Pancreas (tissue), 10 donors: ENCODE results near the gene ZNF326. TPM values are rescaled to one million over a fixed set of nuclear protein-coding genes. Genes with fewer than 3 reads are reported as not detected.

Experiments used
- ATAC-seq, 4 donors: fragments of 200-7000 bp; cut with Tn5 transposase; one replicate each; pipeline versions ENCODE4 v1.8.0 to v1.9.1; 2020; ENCODE audit warnings: mild to moderate bottlenecking in 4 of 4, moderate library complexity in 4 of 4
- DNase-seq, 6 donors: peaks; one replicate each; pipeline ENCODE4 v3.0.0-alpha.2; 2020
- FAIRE-seq: peaks from 2 replicates; lab custom pipeline; 2012; peaks lifted over from hg19 to GRCh38; lab: Jason Lieb, UNC
- H3K27ac ChIP-seq, 4 donors: fragments of 200-600 bp; sonication (generic); 1 replicate in 3 of 4; 2 replicates in 1 of 4; pipeline versions ENCODE4 v1.5.0 to v1.8.0; 2020
- H3K27me3 ChIP-seq, 4 donors: fragments of 200-600 bp; one replicate each; pipeline ENCODE4 v1.8.0; 2021
- H3K36me3 ChIP-seq, 3 donors: fragments of 200-600 bp; sonication (generic) in 1 of 3; one replicate each; pipeline versions ENCODE4 v1.5.0 to v1.8.0; 2020 to 2021
- H3K4me1 ChIP-seq, 3 donors: fragments of 200-600 bp; one replicate each; pipeline ENCODE4 v1.8.0; 2021
- H3K4me3 ChIP-seq, 4 donors: fragments of 200-600 bp; sonication (generic) in 2 of 4; one replicate each; pipeline versions ENCODE4 v1.5.0 to v1.8.0; 2020 to 2021
- H3K9me3 ChIP-seq, 4 donors: fragments of 200-600 bp; one replicate each; pipeline ENCODE4 v1.8.0; 2021
- WGBS, 2 donors: extraction: QIAGEN DNeasy Blood & Tissue Kit; methylation state at CpG; one replicate each; pipeline ENCODE4 v1.1.7; 2013; 5-methylcytosine and 5-hydroxymethylcytosine counted together
- intact Hi-C, 3 donors: fragments of 100-400 bp; cut with DNase I; formaldehyde crosslinking; loops; one replicate each; pipeline versions ENCODE4 v1.11.1 to v1.14.2; 2022
- polyA plus RNA-seq, 2 donors: library from polyadenylated mRNA; stranded (reverse); fragments of 200-250 nt; gene quantifications; one replicate each; pipeline ENCODE4 v1.2.3, GENCODE V29; 2013
- total RNA-seq, 6 donors: library from RNA; stranded (reverse); fragmentation: NEBNext Ultra II Directional in 4 of 6; extraction: Animal tissue kit (Norgen Biotek cat#: 25700) in 4 of 6; gene quantifications; one replicate each; pipeline versions ENCODE4 v1.2.1 to v1.2.4, GENCODE V29; 2021 to 2023
- TF ChIP-seq, protein P1 (sequence below), 4 donors: fragments of 200-600 bp; sonication (generic) in 3 of 4; IDR thresholded peaks; one replicate each; pipeline versions ENCODE4 v1.5.0 to v1.8.0; 2021; ENCODE audit warnings: antibody characterized with exemption in 4 of 4
- donor health status: healthy with polysubstance abuse.
- donor health status: DM: no; HTN: no; CAD: no; lungs with moderate emphysema.
- donor health status: DM: no; HTN: no; CAD: no.
- donor health status: control.
- donor health status: control.
- donor health status: Bipolar disorder and iron deficiency.
- donor health status: DM: yes; HTN: yes; CAD: no.
- donor health status: DM: no; HTN: no; CAD: no.
- donor health status: DM: no; HTN: no; CAD: no.
- donor health status: DM: yes; HTN: yes; CAD: no.

ZNF326 gene
- total and polyA plus RNA-seq, 8 donors = 8.8 to 14.8 (median 10.6) TPM

DNA sequence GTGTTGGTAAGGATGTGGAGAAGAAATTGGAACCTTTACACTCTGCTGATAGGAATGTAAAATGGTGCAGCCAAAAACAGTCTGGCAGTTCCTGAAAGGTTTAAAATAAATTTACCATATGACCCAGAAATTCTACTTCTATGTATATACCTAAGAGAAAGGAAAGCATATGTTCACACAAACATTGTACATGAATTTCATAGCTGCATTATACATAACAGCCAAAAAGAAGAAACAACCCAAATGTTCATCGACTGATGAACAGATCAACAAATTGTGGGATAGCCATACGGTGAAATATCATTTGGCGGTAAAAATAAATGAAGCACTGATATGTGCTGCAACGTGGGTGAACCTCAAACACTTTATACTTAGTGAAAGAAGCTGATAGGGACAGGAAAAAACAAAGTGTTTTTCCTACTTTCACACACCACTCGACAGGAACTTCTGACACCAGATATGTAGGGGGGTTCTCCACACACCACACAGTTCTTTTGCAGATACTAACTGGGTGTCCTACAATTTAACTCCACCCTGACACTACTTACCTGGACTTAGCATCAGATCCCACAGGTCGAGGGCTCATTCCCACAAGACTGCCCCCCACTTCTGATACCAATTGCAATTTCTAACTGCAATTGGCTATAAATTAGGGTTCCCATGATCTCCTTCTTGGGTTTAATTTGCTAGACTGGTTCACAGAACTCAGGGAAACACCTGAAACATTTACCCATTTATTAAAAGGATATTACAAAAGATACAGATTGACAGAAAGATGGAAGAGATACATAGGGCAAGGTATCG lies 35.9 kb upstream of the ZNF326 start:
- FAIRE-seq (no peak), DNase-seq (no peak), ATAC-seq (no peak)
- WGBS, 2 donors = 91 to 92% methylated on average over 7 of the region's 7 CpGs
- no peaks in the 10 kb centered on the region for H3K9me3 ChIP-seq
- no peaks in the 10 kb centered on the region for H3K4me1 ChIP-seq
- H3K36me3 ChIP-seq = no peaks in the 10 kb centered on the region
- H3K27ac ChIP-seq = no peak overlapping the region
- intact Hi-C loops = no loop called here
- H3K4me3 ChIP-seq = no peak overlapping the region
- TF ChIP-seq, protein P1, sequence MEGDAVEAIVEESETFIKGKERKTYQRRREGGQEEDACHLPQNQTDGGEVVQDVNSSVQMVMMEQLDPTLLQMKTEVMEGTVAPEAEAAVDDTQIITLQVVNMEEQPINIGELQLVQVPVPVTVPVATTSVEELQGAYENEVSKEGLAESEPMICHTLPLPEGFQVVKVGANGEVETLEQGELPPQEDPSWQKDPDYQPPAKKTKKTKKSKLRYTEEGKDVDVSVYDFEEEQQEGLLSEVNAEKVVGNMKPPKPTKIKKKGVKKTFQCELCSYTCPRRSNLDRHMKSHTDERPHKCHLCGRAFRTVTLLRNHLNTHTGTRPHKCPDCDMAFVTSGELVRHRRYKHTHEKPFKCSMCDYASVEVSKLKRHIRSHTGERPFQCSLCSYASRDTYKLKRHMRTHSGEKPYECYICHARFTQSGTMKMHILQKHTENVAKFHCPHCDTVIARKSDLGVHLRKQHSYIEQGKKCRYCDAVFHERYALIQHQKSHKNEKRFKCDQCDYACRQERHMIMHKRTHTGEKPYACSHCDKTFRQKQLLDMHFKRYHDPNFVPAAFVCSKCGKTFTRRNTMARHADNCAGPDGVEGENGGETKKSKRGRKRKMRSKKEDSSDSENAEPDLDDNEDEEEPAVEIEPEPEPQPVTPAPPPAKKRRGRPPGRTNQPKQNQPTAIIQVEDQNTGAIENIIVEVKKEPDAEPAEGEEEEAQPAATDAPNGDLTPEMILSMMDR (IDR thresholded peaks at IDR 0.05) = no peak
- no peaks in the 10 kb centered on the region for H3K27me3 ChIP-seq

DNA sequence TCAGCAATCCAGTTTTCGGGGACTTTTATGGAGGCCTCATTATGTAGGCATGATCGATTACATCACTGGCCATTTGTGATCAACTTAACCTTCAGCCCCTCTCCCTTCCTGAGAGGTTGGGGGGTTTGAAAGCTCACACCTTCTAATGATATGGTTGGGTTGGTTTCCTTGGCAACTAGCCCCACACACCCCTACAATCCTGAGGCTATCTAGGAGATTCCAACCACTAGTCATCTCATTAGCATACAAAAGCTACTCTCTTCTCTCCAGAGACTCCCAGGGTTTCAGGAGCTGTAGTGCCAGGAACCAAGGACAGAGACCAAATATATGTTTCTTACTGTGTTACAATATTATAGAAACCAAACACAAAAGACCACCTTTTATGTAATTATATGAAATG lies 35.2 kb upstream of the ZNF326 start:
- DNase-seq (no peak), ATAC-seq (no peak), FAIRE-seq (no peak)
- Histone ChIP-seq H3K36me3 (no peaks in the 10 kb centered on the region), H3K4me3 (no peak overlapping the region), H3K27ac (no peak overlapping the region), H3K27me3 (no peaks in the 10 kb centered on the region), H3K9me3 (no peaks in the 10 kb centered on the region), H3K4me1 (no peaks in the 10 kb centered on the region)
- intact Hi-C loops = no loop called here
- WGBS, 2 donors = 93 to 95% methylated on average over 2 of the region's 2 CpGs
- TF ChIP-seq, protein P1 (IDR thresholded peaks at IDR 0.05) = no peak

DNA sequence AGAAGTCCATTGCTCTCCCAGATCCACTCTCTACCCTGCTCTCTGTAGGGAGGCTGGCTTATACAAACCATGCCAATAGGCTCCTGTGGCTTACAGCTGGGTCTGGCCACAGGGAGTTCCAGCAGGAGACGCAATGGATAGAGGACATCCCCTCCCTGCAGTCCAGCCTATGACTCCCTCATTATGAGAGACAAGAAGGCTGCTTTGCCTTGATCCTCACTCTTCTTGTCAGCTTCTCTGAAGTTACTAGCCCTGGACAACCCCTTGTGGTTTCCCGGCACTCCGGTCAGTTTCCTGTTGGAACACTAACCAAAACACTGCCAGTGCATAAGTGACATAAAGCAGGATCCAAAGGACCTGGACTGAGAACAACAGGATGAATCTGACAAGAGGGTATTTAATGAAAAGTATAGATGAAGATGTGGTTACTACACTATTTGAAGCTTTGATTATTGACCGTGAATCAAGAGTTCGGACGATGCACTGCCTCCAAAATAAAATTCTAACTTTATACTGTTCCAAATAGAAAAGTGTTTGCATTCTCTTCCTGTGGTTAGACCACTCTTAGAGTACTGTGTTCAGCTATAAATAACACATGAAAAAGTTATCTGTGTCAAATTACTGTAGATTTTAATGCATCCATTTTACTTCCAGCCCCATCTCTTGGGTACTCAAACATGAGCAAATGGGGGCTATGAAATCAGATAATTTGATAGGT lies 32.7 kb upstream of the ZNF326 start:
- no peak for ATAC-seq
- intact Hi-C loops = no loop called here
- Histone ChIP-seq H3K36me3 (no peaks in the 10 kb centered on the region), H3K27me3 (no peaks in the 10 kb centered on the region), H3K4me1 (no peaks in the 10 kb centered on the region), H3K4me3 (no peak overlapping the region), H3K9me3 (no peaks in the 10 kb centered on the region), H3K27ac (no peak overlapping the region)
- DNase-seq = no peak
- 82 to 84% methylated on average over 6 of the region's 6 CpGs for WGBS, 2 donors
- no peak for FAIRE-seq
- TF ChIP-seq, protein P1 (IDR thresholded peaks at IDR 0.05) = no peak

DNA sequence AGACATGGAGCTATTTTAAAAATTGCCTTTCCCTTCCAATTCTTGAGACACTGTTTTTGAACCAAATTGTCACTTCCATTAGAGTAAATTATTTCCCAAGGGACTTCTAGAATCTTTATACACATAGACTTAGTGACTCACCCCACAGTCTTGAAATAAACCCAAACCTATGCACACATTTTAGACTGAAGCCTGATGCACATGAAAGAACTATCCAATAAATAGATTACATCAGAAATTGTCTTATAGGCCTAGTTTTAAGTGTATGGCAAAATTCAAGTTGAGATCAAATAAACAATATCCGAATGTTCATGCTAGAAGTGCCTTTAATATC lies 32.2 kb upstream of the ZNF326 start:
- H3K4me3 ChIP-seq = no peak overlapping the region

More for the DNA sequence above, 32.2 kb upstream of the ZNF326 start:
- H3K4me1 ChIP-seq = no peaks in the 10 kb centered on the region
- no peaks in the 10 kb centered on the region for H3K36me3 ChIP-seq
- TF ChIP-seq, protein P1 (IDR thresholded peaks at IDR 0.05) = no peak
- ATAC-seq = no peak
- intact Hi-C loops = no loop called here
- WGBS, 2 donors = 85 to 89% methylated on average over 1 of the region's 1 CpG
- H3K27ac ChIP-seq = no peak overlapping the region
- no peaks in the 10 kb centered on the region for H3K9me3 ChIP-seq
- no peaks in the 10 kb centered on the region for H3K27me3 ChIP-seq
- FAIRE-seq = no peak
- no peak for DNase-seq
